ENCODE results near the gene CBLC. TPM values are rescaled to one million over a fixed set of nuclear protein-coding genes. Genes with fewer than 3 reads are reported as not detected.

The CBLC gene
- total RNA-seq, 6 donors from 2014 or later: 2.9 to 10.5 (median 4.5) TPM

GRCh38 chr19:44745887-44746600 is 31.6 kb upstream of the CBLC start:
- H3K4me1 ChIP-seq: peaks cover 72 to 92% (median 82%) of the 10 kb centered on the region in 4 donors

GRCh38 chr19:44746616-44746945 is 31.1 kb upstream of the CBLC start:
- H3K27ac ChIP-seq: peak overlapping the region; percentile 94 to 98 (median 98)
- DNase-seq (no peak), ATAC-seq (ENCODE audit: low FRiP score in 2 of 2) (no peak)
- TF ChIP-seq POLR2A (IDR thresholded peaks at IDR 0.05): no peak
- H3K36me3 ChIP-seq: peaks cover 0 to 12% (median 6%) of the 10 kb centered on the region in 4 donors
- peaks cover 72 to 92% (median 82%) of the 10 kb centered on the region in 4 donors for H3K4me1 ChIP-seq
- H3K9me3 ChIP-seq: no peaks in the 10 kb centered on the region
- H3K4me3 ChIP-seq: no peak overlapping the region
- no peaks in the 10 kb centered on the region for H3K27me3 ChIP-seq
- WGBS, 2 donors: 70 to 74% methylated on average over 5 of the region's 5 CpGs

More at GRCh38 chr19:44745887-44746600, 31.6 kb upstream of the CBLC start:
- TF ChIP-seq EP300 (IDR thresholded peaks at IDR 0.05) (no peak), POLR2AphosphoS5 (IDR thresholded peaks at IDR 0.05) (no peak), POLR2A (IDR thresholded peaks at IDR 0.05) (no peak), CTCF (IDR thresholded peaks at IDR 0.05) (no peak)
- Histone ChIP-seq H3K4me3 (no peak overlapping the region), H3K27ac (peak overlapping the region; percentile 94 to 98 (median 98)), H3K36me3 (peaks cover 0 to 6% (median 3%) of the 10 kb centered on the region in 4 donors), H3K27me3 (no peaks in the 10 kb centered on the region), H3K9me3 (no peaks in the 10 kb centered on the region)
- 66 to 71% methylated on average over 4 of the region's 4 CpGs for WGBS, 2 donors
- no peak for ATAC-seq (ENCODE audit: low FRiP score in 2 of 2)
- DNase-seq: no peak

GRCh38 chr19:44746946-44747738 is 30.5 kb upstream of the CBLC start:
- peak; percentile 94 to 97 for ATAC-seq (ENCODE audit: low FRiP score in 2 of 2)
- TF ChIP-seq CTCF (IDR thresholded peaks at IDR 0.05): no peak
- TF ChIP-seq POLR2A (IDR thresholded peaks at IDR 0.05): peak in 2 of 4 donors; percentile 35 to 67
- TF ChIP-seq POLR2AphosphoS5 (IDR thresholded peaks at IDR 0.05): peak; percentile 91 to 93
- peak in 3 of 4 donors; percentile 27 to 86 (median 65) for TF ChIP-seq EP300 (IDR thresholded peaks at IDR 0.05)

GRCh38 chr19:44747739-44748425 is 29.8 kb upstream of the CBLC start:
- Histone ChIP-seq H3K9me3 (no peaks in the 10 kb centered on the region), H3K36me3 (peaks cover 0 to 25% (median 11%) of the 10 kb centered on the region in 4 donors), H3K27ac (peak overlapping the region; percentile 94 to 98 (median 98)), H3K4me1 (peaks cover 73 to 92% (median 83%) of the 10 kb centered on the region in 4 donors), H3K27me3 (no peaks in the 10 kb centered on the region), H3K4me3 (peak overlapping the region in 3 of 4 donors; percentile 62 to 86 (median 75))
- peak; percentile 56 to 70 for ATAC-seq (ENCODE audit: low FRiP score in 2 of 2)
- TF ChIP-seq POLR2AphosphoS5 (IDR thresholded peaks at IDR 0.05) (peak in 1 of 2 donors; percentile 4), POLR2A (IDR thresholded peaks at IDR 0.05) (peak in 1 of 4 donors; percentile 13), CTCF (IDR thresholded peaks at IDR 0.05) (no peak)
- peak; percentile 80 to 91 for DNase-seq
- WGBS, 2 donors: 1% methylated on average over 21 to 25 of the region's 26 CpGs

More at GRCh38 chr19:44746946-44747738, 30.5 kb upstream of the CBLC start:
- H3K9me3 ChIP-seq: no peaks in the 10 kb centered on the region
- DNase-seq: peak; percentile 95 to 97
- H3K36me3 ChIP-seq: peaks cover 0 to 17% (median 7%) of the 10 kb centered on the region in 4 donors
- H3K27ac ChIP-seq: peak overlapping the region; percentile 94 to 98 (median 98)
- peaks cover 73 to 92% (median 83%) of the 10 kb centered on the region in 4 donors for H3K4me1 ChIP-seq
- no peaks in the 10 kb centered on the region for H3K27me3 ChIP-seq
- peak overlapping the region in 3 of 4 donors; percentile 62 to 86 (median 75) for H3K4me3 ChIP-seq
- WGBS, 2 donors: 6 to 8% methylated on average over 16 to 26 of the region's 34 CpGs

Measured in upper lobe of left lung (tissue), 6 donors.